NB4 (cell line): ENCODE measurements around the gene DNAH17.

Source experiments
- CTCF ChIP-seq: IDR thresholded peaks from one replicate; pipeline ENCODE4 v1.5.1; 2012; ENCODE audit warnings: low read depth, low read length
- MAX ChIP-seq: IDR thresholded peaks from 2 replicates; pipeline ENCODE4 v1.6.1; 2011; ENCODE audit warnings: low read depth, low read length
- MYC ChIP-seq: IDR thresholded peaks from 2 replicates; pipeline ENCODE4 v1.6.1; 2011; ENCODE audit warnings: low read depth, low read length
- POLR2A ChIP-seq: IDR thresholded peaks from 2 replicates; pipeline ENCODE4 v1.6.1; 2011; ENCODE audit warnings: mild to moderate bottlenecking; ENCODE audit not compliant: insufficient read length; ENCODE audit errors: extremely low read depth

- TF ChIP-seq CTCF: no peak
- no peak for TF ChIP-seq POLR2A
- no peak for TF ChIP-seq MYC
- no peak for TF ChIP-seq MAX
Observed at GRCh38 chr17:78406920-78407319, 170.3 kb downstream of the DNAH17 start.
